Fibroblast of the aortic adventitia (primary cell): ENCODE results near the gene COL19A1. TPM values are rescaled to one million over a fixed set of nuclear protein-coding genes. Genes with fewer than 3 reads are reported as not detected.

Experiments used
- DNase-seq: peaks from one replicate; pipeline ENCODE4 v3.0.0-alpha.2; 2010; ENCODE audit warnings: low read depth
- H3K4me3 ChIP-seq: 2 replicates; pipeline ENCODE4 v1.5.1; 2011; ENCODE audit warnings: low read depth, mild to moderate bottlenecking, control low read depth, low read length, moderate library complexity
- CTCF ChIP-seq: IDR thresholded peaks from 2 replicates; pipeline ENCODE4 v1.5.1; 2011; ENCODE audit warnings: mild to moderate bottlenecking, low read length, control low read depth, inconsistent platforms; ENCODE audit not compliant: insufficient read depth
- total RNA-seq: library from RNA; depleted of rRNA; stranded (reverse); fragments of >200 nt; gene quantifications from 2 replicates; pipeline ENCODE4 v1.2.3, GENCODE V29; 2012; ENCODE audit warnings: low replicate concordance

The COL19A1 gene
- total RNA-seq, 1 donor = 0.09 TPM

DNA sequence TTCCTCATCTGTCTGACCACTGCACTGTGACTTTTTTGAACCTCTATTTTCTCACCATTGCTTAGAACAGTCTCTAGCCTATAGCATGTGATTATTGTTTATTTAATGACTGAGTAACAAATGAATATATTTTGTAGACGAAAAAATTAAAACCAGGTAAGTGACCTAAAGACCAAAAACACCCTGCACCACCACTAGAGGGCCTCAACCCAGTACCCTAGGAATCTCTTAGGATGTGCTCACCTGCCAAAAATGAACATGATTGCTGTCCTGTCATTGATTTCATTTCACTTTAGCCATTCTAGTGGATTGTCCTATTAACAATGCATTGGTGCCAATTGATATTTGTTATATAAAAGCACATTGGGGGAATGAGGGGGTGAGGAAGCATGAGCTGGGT lies 237.4 kb downstream of the COL19A1 start:
- TF ChIP-seq CTCF = peak; percentile 48
- H3K4me3 ChIP-seq = no peak overlapping the region
- no peak for DNase-seq

GRCh38 chr6:70107852-70108629 lies 241.7 kb downstream of the COL19A1 start:
- TF ChIP-seq CTCF = peak; percentile 65
- no peak overlapping the region for H3K4me3 ChIP-seq
- peak; percentile 63 for DNase-seq

DNA sequence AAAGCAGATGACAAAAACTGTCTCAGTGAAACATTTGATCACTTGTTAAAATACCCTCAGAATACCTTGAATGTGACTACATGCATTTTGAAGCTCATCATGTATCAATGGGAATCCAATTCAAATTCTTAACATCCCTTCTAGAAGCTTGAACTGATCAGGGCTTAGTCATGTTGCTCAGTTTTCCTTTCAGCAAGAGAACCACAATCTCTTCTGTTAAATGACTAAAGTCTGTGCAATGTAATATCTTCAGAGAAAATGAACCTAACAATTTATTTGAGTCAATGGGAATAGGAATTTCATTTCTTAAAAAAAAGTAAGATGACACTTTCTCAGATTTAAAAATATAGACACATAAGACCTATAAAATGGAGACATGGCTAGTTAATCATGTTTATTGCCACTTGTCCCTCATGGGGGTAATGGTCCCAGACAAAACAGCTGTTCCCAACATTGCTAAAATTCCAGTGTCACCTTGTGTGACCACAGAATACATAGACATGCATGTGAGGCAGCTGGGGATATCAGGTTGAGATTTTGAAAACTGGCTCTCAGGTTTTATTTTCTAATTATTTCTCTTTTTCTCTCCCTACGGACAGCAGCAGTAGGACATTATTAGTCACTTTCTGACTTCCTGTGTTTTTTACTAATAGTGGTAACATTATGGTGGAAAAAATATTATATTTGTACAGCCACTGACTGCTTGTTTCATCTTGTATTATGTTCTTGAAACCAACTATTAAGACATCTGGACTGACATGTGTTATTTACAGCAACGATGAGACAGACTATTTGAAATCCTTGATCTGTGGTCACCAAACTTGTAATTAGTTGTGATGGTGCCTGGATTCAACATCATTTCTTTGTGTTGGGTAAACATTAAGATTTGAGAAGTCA lies 244.0 kb downstream of the COL19A1 start:
- no peak for TF ChIP-seq CTCF
- DNase-seq = no peak
- no peak overlapping the region for H3K4me3 ChIP-seq

GRCh38 chr6:70111737-70112136 lies 245.4 kb downstream of the COL19A1 start:
- no peak overlapping the region for H3K4me3 ChIP-seq
- DNase-seq = no peak
- no peak for TF ChIP-seq CTCF

DNA sequence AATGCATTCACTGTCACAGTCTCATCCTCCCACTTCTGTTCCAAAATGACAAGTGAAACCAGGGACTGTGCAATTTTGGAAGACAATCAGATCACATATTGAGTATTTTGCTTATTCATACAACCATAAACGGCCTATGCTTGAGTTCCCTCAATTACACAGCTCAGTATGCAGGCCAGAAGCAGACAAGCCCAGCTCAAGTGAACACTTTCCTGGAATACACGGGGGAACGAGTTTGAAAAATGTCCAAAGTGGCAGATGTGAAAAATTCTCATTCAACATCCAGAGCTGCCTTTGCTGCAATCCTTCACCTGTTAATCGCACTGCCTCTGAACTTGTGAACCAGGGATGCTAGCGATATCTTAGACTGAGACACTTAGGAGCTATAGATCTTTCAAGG lies 246.4 kb downstream of the COL19A1 start:
- no peak for DNase-seq
- TF ChIP-seq CTCF = no peak
- H3K4me3 ChIP-seq = no peak overlapping the region

GRCh38 chr6:70113171-70113570 lies 246.8 kb downstream of the COL19A1 start:
- H3K4me3 ChIP-seq = no peak overlapping the region
- no peak for TF ChIP-seq CTCF
- DNase-seq = no peak
